ENCODE data around the gene PYCARD.
"Not testable (repeated sequence)": the region's sequence is repeated elsewhere in the genome, so short reads cannot be mapped to it uniquely, and the experiment has no call there.

PYCARD gene

GRCh38 chr16:31179747-31180459 is 22.7 kb downstream of the PYCARD start, which contains the start of gene FUS:
Gene FUS, plus strand, starts transcription at chr16:31180139. Its CDS starts 76 bp downstream, at chr16:31180215.
- in situ Hi-C loops (cut with HindIII; ENCODE audit: low sequenced_read_pairs): no loop called here
- peak; percentile 74 for DNase-seq (ENCODE audit: low read depth)
- H3K4me3 ChIP-seq (ENCODE audit: low read depth, low read length): peak within 1 kb of the TSS; percentile 94
- TF ChIP-seq CTCF (IDR thresholded peaks at IDR 0.05; ENCODE audit: low read depth, low read length, missing control alignments): no peak

GRCh38 chr16:31179219-31179746 is 23.3 kb downstream of the PYCARD start:
- in situ Hi-C loops (cut with HindIII; ENCODE audit: low sequenced_read_pairs): no loop called here
- no peak for TF ChIP-seq CTCF (IDR thresholded peaks at IDR 0.05; ENCODE audit: low read depth, low read length, missing control alignments)
- H3K4me3 ChIP-seq (ENCODE audit: low read depth, low read length): peak overlapping the region; percentile 94
- no peak for DNase-seq (ENCODE audit: low read depth)

GRCh38 chr16:31177136-31177535 is 25.4 kb downstream of the PYCARD start:
- in situ Hi-C loops (cut with HindIII; ENCODE audit: low sequenced_read_pairs): no loop called here
- TF ChIP-seq CTCF (IDR thresholded peaks at IDR 0.05; ENCODE audit: low read depth, low read length, missing control alignments): no peak
- peak; percentile 59 for DNase-seq (ENCODE audit: low read depth)
- no peak overlapping the region for H3K4me3 ChIP-seq (ENCODE audit: low read depth, low read length)

GRCh38 chr16:31170048-31170447 is 32.5 kb downstream of the PYCARD start:
- in situ Hi-C loops (cut with HindIII; ENCODE audit: low sequenced_read_pairs); H3K4me3 ChIP-seq (ENCODE audit: low read depth, low read length); DNase-seq (ENCODE audit: low read depth): not testable (repeated sequence)

- no peak for DNase-seq (ENCODE audit: low read depth)
- no peak for TF ChIP-seq CTCF (IDR thresholded peaks at IDR 0.05; ENCODE audit: low read depth, low read length, missing control alignments)
- in situ Hi-C loops (cut with HindIII; ENCODE audit: low sequenced_read_pairs): no loop called here
- no peak overlapping the region for H3K4me3 ChIP-seq (ENCODE audit: low read depth, low read length)
Observed at GRCh38 chr16:31168848-31169247, 33.7 kb downstream of the PYCARD start.

- no peak overlapping the region for H3K4me3 ChIP-seq (ENCODE audit: low read depth, low read length)
- in situ Hi-C loops (cut with HindIII; ENCODE audit: low sequenced_read_pairs): no loop called here
- no peak for DNase-seq (ENCODE audit: low read depth)
- no peak for TF ChIP-seq CTCF (IDR thresholded peaks at IDR 0.05; ENCODE audit: low read depth, low read length, missing control alignments)
Observed at GRCh38 chr16:31167315-31167714, 35.2 kb downstream of the PYCARD start.

- DNase-seq (ENCODE audit: low read depth): no peak
- H3K4me3 ChIP-seq (ENCODE audit: low read depth, low read length): no peak overlapping the region
- no peak for TF ChIP-seq CTCF (IDR thresholded peaks at IDR 0.05; ENCODE audit: low read depth, low read length, missing control alignments)
- in situ Hi-C loops (cut with HindIII; ENCODE audit: low sequenced_read_pairs): no loop called here
Observed at GRCh38 chr16:31157136-31157535, 45.4 kb downstream of the PYCARD start.

Data from astrocyte of the cerebellum (primary cell).